Measurements from ENCODE around the gene TIAM2.

The TIAM2 gene

GRCh38 chr6:155026706-155027045, 31.6 kb downstream of the TIAM2 start:
- DNase-seq = no peak

DNA sequence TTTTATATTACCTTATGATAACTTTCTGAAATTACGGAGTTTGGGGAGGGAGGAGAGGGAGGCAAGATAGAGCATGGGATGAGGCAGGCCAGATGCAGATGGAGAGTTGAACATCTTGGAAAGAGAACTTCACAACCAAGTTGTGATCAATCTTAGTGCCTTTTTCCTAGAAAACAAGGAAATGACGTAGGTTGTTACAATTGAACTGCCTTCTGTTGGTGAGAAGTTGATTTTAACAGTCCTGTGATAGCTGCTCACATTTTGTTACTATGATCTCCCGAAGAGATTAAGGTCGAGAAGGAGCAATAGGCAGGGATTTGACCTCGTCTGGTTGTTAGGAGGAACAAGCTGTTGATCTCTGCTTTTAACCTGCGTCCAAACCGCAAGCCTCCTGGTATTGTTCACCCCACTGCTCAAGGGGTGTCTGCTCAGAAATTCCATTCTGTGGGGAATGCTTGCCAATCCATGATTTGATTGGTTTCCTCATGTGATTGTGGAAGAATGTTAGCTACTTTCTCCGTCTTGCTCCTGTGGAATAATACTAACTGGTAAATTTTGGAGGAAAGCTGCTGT, 35.1 kb downstream of the TIAM2 start:
- no peak for DNase-seq

- no peak for DNase-seq
Measured at GRCh38 chr6:155031091-155031490, 36.0 kb downstream of the TIAM2 start.

DNA sequence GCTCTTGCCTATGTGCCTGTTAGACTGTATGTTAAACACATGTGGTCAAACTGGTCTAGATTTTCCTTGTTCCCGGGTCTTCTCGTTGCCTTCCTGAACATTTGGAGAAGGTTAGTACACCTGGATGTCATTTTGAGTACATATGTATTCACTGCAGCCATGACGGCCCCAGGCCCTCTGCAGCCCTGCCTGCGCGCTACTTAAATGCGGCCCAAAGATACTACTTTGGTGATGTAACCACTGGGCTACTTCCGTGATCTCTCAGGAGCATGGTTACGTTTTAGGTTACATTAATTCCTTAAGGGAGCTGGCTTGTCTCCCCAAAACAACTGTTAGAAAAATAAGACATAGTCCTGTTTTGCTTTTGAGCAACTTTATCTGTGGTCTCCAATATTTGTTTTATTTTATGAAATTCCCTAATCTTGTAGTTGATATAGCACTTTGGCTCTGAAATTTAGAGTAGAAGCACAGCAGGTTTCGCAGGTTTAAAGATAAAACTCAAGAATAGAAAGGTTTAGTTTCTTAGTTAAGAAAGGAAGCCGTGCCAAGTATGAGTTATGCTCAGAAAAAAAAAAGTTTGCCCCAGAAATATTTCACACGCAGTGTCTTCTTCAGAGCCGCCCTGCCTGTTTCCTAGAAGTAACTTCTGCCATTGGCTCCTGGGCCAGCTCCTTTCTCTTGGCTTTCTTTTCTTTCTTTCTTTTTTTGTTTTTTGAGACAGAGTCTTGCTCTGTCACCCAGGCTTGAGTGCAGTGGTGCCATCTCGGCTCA, 38.1 kb downstream of the TIAM2 start:
- DNase-seq = no peak

GRCh38 chr6:155036907-155037306, 41.8 kb downstream of the TIAM2 start:
- no peak for DNase-seq

DNA sequence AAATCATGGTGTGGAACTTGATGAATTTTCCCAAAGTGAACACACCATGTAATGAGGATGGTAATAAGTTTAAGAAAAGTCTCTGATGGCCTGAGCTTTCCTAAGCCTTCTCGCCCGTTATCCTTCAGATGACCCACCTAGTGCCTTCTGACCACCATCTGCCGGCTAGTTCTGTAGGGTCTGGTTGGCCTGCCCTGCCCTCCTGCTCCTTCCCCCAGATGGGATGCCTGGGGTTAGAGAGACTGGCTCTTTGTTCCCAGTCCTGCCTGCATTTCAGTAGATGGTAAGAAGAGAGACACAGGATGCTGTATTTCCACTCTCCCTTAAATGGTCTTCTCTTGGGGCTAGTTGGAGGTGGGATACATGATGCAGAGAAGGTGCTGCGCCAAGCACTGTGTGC, 43.0 kb downstream of the TIAM2 start:
- DNase-seq = no peak

GRCh38 chr6:155038527-155038926, 43.4 kb downstream of the TIAM2 start:
- DNase-seq = no peak

DNA sequence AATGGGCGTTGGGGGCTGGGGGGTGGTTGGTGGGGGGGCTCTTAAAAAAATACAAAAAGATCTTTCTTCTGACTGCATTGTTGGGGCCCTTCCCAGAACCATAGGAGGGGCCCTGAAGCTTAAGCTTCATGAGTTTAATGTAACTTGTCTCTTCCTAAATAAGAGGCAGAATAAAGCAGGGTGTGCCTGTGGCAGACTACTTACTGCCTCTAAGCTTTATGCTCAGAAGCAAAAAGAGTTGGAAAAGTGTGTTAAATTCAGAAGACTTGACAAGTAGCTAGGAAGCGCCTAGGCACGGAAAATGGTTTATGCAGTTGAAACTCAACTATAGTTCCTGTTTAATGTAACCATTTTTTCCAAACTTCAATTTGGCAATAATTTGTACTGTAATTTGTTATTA, 44.5 kb downstream of the TIAM2 start:
- DNase-seq = no peak

DNA sequence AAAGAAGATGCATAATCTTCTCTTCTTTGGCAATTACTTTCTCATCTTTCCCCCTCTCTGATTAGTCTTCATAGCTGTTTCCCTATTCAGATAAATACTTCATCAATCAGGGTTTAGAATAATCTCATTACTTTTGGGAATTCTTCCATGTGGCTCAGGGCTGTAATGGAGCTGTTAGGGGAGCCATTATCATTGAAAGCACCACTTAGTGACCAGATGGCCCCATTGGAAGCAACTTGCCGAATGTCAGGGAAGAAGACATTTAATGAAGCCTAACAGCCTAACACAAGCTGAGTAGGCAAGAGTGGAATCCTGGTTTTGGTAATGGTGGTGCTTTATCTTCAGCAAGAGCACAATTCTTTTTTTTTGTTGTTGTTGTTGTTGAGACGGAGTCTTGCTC, 45.0 kb downstream of the TIAM2 start:
- DNase-seq = no peak

DNA sequence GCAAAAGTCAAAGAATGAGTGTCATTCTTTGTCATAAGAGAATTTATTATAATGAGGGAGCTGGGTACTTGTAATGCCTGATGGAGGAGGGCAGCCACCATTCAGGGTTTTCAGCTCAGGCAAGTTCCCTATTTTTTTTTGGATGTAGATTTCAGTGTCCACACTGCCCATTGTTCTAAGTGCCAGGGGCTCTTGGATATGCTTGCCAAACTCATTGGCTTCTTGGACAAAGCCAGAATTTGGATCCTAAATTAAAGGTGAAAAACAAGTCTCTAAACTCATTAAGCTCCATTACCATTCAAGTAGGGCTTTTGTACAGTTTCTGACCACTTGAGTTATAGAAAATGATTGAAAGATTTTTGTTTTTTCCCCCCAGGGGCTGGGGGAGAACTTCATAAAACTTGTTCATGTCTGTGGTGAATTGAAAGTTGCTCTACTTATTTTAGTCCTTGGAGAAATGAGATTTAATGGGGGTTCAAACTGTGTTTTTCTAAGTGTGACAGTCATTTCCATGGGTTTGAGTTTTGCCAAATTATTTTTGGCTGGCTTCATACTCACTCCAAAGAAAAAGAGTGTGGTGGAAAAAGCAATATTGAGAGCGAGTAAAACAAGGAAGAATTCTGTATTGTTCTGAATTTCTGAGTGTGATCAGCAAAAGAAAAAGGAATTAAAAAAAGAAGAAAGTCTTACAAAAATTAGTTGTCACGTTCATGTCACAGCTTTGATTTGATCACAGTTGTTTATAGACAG, 46.0 kb downstream of the TIAM2 start:
- no peak for DNase-seq

GRCh38 chr6:155041741-155042279, 46.7 kb downstream of the TIAM2 start:
- no peak for DNase-seq

- no peak for DNase-seq
Measured at GRCh38 chr6:155042983-155043382, 47.9 kb downstream of the TIAM2 start.

DNA sequence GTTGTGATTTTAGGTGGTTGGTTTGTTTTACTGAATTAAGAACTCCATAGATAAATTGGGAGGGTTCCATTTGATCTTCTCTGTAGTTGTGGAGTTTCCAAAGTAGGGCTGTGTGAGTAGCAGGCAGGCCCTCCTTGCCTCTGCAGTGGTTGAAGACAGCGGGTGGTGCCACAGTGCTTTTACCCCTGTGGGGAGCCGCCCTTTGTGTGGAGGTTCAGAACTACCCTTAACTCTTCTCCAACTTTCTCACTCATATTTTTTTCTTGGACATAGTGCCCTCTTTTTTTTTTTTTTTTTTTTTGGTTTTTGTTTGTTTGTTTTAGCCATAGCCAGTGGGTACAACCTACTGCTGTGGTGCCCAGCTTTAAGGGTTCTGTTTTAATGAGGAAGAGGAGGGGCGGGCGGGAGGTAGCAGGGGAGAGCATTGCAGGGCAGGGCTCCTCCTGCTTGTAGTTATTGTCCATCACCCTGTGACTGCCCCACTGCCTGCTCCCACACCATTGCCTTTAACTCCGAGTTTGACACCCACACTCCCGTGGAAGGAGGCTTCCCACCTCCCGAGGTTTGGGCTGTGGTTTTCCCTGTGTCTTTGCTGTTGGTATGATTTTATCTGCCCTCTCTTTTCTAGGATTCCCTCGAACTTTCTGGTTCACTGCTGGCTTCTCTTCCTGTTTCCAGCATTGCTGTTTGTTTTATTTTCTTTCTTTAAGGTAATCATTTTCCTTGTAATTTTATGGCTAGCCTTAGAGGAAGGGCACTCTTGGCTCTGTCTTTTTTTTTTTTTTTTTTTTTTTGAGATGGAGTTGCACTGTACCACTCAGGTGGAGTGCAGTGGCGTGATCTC, 50.7 kb downstream of the TIAM2 start:
- DNase-seq = no peak

GRCh38 chr6:155047523-155047922, 52.4 kb downstream of the TIAM2 start:
- no peak for DNase-seq

DNA sequence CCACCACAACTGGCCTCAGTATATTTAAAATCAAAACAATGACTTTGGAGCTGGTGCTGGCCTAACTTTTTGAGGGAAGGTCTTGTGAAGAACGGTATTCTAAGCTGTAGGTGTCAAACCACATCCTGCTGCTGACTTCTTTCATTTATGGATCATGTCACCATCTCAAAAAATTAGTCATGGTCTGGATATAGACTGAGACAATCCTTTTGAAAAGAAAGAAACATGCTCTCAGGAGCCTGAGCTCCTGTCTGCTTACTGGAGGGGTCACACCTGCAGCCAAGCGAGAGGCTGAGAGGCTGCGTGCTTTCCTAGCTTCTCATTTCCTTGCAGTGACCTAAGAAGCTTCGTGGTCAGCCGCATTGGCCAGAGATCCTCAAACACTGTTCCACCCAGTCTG, 55.2 kb downstream of the TIAM2 start:
- DNase-seq = no peak

DNA sequence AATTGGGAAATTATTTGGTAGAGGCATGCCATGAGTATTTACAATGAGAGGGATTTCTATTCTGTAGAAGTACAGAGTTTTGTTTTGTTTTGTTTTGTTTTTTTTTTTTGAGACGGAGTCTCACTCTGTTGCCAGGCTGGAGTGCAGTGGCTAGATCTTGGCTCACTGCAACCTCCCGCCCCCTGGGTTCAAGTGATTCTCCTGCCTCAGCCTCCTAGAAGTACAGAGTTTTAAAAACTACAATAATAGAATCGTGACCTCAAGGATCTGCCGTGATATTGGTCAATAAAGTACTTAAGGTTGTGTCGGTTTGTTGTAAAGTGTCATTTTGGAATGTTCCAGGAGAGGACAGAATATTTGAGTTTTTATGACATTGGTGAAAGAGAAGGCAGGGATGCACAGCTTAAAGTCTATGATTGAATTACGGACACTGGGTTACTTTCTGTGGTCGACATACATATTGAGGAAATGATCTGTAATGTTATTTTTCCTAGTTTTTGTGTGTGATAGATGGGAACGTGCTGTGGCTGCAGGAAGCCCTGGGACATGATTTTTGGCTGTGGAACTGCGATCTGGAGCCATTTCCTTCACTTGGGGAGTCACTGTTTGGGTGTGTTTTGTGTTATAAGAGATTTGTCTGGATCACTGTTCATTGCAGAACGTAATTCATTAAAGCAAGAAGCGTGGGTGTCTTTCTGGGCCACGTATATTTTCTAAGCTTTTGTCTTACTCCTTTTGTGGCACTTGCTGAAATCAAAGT, 59.6 kb downstream of the TIAM2 start:
- no peak for DNase-seq

DNA sequence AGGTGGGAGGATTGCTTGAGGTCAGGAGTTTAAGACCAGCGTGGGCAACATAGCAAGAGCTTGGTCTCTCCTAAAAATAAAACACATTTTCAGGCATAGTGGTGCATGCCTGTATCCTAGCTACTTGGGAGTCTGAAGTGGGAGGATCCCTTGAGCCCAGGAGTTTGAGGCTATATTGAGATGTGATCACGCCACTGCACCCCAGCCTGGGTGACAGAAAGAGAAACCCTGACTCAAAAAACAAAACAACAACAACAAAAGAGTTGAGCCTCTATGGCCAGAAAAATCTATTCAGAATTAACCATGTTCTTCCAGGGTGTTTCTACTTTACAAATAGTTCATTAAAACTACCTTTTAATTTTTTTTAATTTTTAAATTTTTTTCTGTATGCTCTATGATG, 60.6 kb downstream of the TIAM2 start:
- DNase-seq = no peak

DNA sequence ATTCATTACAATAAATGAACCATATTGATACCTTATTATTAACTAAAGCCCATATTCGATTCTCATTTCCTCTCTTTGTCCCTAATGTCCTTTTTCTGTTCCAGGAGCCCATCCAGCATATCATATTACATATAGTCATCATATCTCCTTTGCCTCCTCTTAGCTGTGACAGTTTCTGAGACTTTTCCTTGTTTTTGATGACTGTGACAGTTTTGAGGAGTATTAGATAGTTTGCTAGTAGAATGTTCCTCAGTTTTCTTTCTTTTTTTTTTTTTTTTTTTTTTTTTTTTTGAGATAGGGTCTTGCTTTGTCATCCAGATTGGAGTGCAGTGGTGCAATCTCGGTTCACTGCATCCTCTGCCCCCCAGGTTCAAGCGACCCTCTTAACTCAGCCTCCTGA, 61.6 kb downstream of the TIAM2 start:
- no peak for DNase-seq

DNA sequence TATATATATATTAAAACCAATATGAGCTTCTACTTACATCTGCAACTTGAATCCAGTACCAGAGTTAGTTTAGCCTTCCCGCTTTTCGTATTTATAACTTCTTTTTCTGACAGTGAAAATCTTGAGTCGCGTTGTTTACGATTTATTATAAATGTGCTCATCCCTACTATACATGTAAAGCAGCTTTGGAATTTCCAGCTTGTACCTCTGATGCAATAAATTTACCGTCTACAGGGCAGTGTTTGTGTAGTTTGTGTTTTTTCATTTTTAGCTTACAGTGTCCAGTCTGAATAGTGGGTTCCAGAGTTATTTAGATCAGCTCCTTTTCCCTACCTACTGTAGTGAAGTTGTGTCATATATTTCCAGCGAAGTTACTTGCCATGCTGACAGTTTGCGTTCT, 66.3 kb downstream of the TIAM2 start:
- no peak for DNase-seq

DNA sequence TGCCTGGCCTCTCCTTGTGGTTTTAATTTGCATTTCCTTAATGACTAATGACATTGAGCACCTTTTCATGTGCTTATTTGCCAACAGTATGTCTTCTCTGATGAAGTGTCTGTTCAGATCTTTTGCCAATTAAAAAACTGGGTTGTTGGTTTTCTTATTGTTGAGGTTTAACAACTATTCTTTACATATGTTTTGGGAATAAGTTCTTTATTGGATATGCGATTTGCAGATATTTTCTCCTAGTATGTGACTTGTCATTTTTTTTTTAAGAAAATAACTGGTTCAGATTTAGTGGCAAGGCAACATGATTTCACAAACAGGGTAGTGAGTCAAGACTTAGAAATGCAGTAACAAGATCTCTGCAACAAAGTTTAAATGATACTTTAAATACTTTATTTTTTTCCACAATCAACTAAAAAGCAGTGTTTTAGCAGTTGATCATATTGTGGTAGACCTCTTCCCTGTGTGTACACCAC, 67.8 kb downstream of the TIAM2 start:
- peak; percentile 88 for DNase-seq

DNA sequence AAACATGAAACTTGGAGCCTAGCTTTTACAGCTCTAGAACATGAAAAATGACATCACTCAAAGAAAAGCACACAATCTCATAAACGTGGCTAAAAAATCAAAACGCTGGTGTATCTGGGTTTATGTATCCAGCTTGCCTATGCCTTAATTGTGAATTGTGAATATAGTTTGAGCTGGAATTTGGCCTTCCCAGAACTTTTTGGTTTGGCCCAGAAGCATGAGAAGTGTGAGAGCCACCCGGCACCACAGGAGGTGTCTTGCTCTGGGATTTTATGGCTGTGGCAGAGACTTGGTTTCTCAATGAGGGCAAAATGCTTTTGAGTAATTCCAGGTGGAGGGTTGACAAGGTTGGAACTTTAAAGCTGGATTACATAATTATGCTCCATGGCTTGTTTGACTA, 69.2 kb downstream of the TIAM2 start:
- DNase-seq = no peak

- peak; percentile 10 for DNase-seq
Measured at GRCh38 chr6:155066361-155066760, 71.2 kb downstream of the TIAM2 start.
